Measurements from ENCODE around the gene ZNF367. TPM values are rescaled to one million over a fixed set of nuclear protein-coding genes. Genes with fewer than 3 reads are reported as not detected.

Gene ZNF367
- total RNA-seq, 4 donors from 2014 or later: 1.9 to 7.0 (median 3.0) TPM

- Histone ChIP-seq H3K36me3 (no peaks in the 10 kb centered on the region), H3K27me3 (no peaks in the 10 kb centered on the region), H3K27ac (no peak overlapping the region), H3K4me1 (no peaks in the 10 kb centered on the region), H3K4me3 (no peak overlapping the region), H3K9me3 (no peaks in the 10 kb centered on the region)
- TF ChIP-seq POLR2AphosphoS5 (IDR thresholded peaks at IDR 0.05): no peak
- no peak for TF ChIP-seq CTCF (IDR thresholded peaks at IDR 0.05)
- TF ChIP-seq EP300 (IDR thresholded peaks at IDR 0.05): no peak
- no peak for TF ChIP-seq POLR2A (IDR thresholded peaks at IDR 0.05)
- no peak for DNase-seq (ENCODE audit: low spot score in 2 of 2)
- 74% methylated on average over 3 of the region's 3 CpGs for WGBS
These were observed 19.4 kb downstream of the ZNF367 start for GRCh38 chr9:96398582-96399324.

- no peak overlapping the region for H3K4me3 ChIP-seq
- no peak overlapping the region for H3K27ac ChIP-seq
These were observed 22.2 kb downstream of the ZNF367 start for GRCh38 chr9:96395964-96396363.

GRCh38 chr9:96394832-96395496 is 23.2 kb downstream of the ZNF367 start:
- Histone ChIP-seq H3K9me3 (no peaks in the 10 kb centered on the region), H3K27me3 (no peaks in the 10 kb centered on the region), H3K27ac (no peak overlapping the region), H3K36me3 (no peaks in the 10 kb centered on the region), H3K4me3 (no peak overlapping the region), H3K4me1 (no peaks in the 10 kb centered on the region)
- WGBS: 95% methylated on average over 6 of the region's 6 CpGs
- TF ChIP-seq EP300 (IDR thresholded peaks at IDR 0.05) (no peak), POLR2AphosphoS5 (IDR thresholded peaks at IDR 0.05) (no peak), CTCF (IDR thresholded peaks at IDR 0.05) (no peak), POLR2A (IDR thresholded peaks at IDR 0.05) (no peak)
- DNase-seq (ENCODE audit: low spot score in 2 of 2): no peak

More at GRCh38 chr9:96395964-96396363, 22.2 kb downstream of the ZNF367 start:
- H3K36me3 ChIP-seq: no peaks in the 10 kb centered on the region
- DNase-seq (ENCODE audit: low spot score in 2 of 2): no peak
- H3K27me3 ChIP-seq: no peaks in the 10 kb centered on the region
- no peaks in the 10 kb centered on the region for H3K9me3 ChIP-seq
- no peaks in the 10 kb centered on the region for H3K4me1 ChIP-seq
- WGBS: 98% methylated on average over 2 of the region's 2 CpGs
- TF ChIP-seq POLR2A (IDR thresholded peaks at IDR 0.05) (no peak), EP300 (IDR thresholded peaks at IDR 0.05) (no peak), CTCF (IDR thresholded peaks at IDR 0.05) (no peak), POLR2AphosphoS5 (IDR thresholded peaks at IDR 0.05) (no peak)

GRCh38 chr9:96392263-96392662 is 25.9 kb downstream of the ZNF367 start:
- Histone ChIP-seq H3K36me3 (no peaks in the 10 kb centered on the region), H3K4me1 (no peaks in the 10 kb centered on the region), H3K9me3 (no peaks in the 10 kb centered on the region), H3K27me3 (no peaks in the 10 kb centered on the region), H3K4me3 (no peak overlapping the region), H3K27ac (no peak overlapping the region)
- TF ChIP-seq POLR2AphosphoS5 (IDR thresholded peaks at IDR 0.05) (no peak), CTCF (IDR thresholded peaks at IDR 0.05) (no peak), EP300 (IDR thresholded peaks at IDR 0.05) (no peak), POLR2A (IDR thresholded peaks at IDR 0.05) (no peak)
- DNase-seq (ENCODE audit: low spot score in 2 of 2): no peak
- 97% methylated on average over 12 of the region's 12 CpGs for WGBS

- TF ChIP-seq CTCF (IDR thresholded peaks at IDR 0.05) (no peak), POLR2A (IDR thresholded peaks at IDR 0.05) (no peak), EP300 (IDR thresholded peaks at IDR 0.05) (no peak), POLR2AphosphoS5 (IDR thresholded peaks at IDR 0.05) (no peak)
- Histone ChIP-seq H3K27me3 (no peaks in the 10 kb centered on the region), H3K27ac (no peak overlapping the region), H3K36me3 (no peaks in the 10 kb centered on the region), H3K9me3 (no peaks in the 10 kb centered on the region), H3K4me1 (no peaks in the 10 kb centered on the region), H3K4me3 (no peak overlapping the region)
- no peak for DNase-seq (ENCODE audit: low spot score in 2 of 2)
- 76% methylated on average over 5 of the region's 5 CpGs for WGBS
These were observed 27.0 kb downstream of the ZNF367 start for GRCh38 chr9:96391021-96391765.

Measured in suprapubic skin (tissue), 4 donors.